GM18520 (cell line): Measurements from ENCODE around the gene ITPR3.
A peak's percentile ranks its signal among the peaks of the same experiment; 100 is the strongest.

ENCODE experiments used
- ATAC-seq: cut with Tn5 transposase; IDR thresholded peaks from one replicate; pipeline ENCODE4 v1.9.1; 2021; ENCODE audit not compliant: unreplicated experiment

Gene ITPR3

GRCh38 chr6:33711140-33712129, 90.3 kb downstream of the ITPR3 start, which contains the start of gene UQCC2:
TSS of gene UQCC2 (minus strand) at chr6:33711700. CDS start at chr6:33711686, 14 bp downstream.
- peak; percentile 76 for ATAC-seq

GRCh38 chr6:33712914-33713313, 91.8 kb downstream of the ITPR3 start:
- no peak for ATAC-seq

GRCh38 chr6:33713786-33714185, 92.7 kb downstream of the ITPR3 start:
- no peak for ATAC-seq

- ATAC-seq = no peak
Observed at GRCh38 chr6:33714385-33715040, 93.4 kb downstream of the ITPR3 start.

- ATAC-seq = no peak
Observed at GRCh38 chr6:33716379-33716778, 95.3 kb downstream of the ITPR3 start.

- no peak for ATAC-seq
Observed at GRCh38 chr6:33716890-33717632, 95.9 kb downstream of the ITPR3 start.

- no peak for ATAC-seq
Observed at GRCh38 chr6:33717934-33718455, 96.9 kb downstream of the ITPR3 start.

GRCh38 chr6:33718713-33719112, 97.6 kb downstream of the ITPR3 start:
- ATAC-seq = no peak

- ATAC-seq = no peak
Observed at GRCh38 chr6:33719326-33719987, 98.3 kb downstream of the ITPR3 start.

- no peak for ATAC-seq
Observed at GRCh38 chr6:33720998-33721397, 99.9 kb downstream of the ITPR3 start.

GRCh38 chr6:33721508-33721907, 100.4 kb downstream of the ITPR3 start:
- no peak for ATAC-seq

- no peak for ATAC-seq
Observed at GRCh38 chr6:33722103-33722623, 101.0 kb downstream of the ITPR3 start.

- ATAC-seq = no peak
Observed at GRCh38 chr6:33723371-33724085, 102.4 kb downstream of the ITPR3 start.

- ATAC-seq = no peak
Observed at GRCh38 chr6:33724102-33725023, 103.2 kb downstream of the ITPR3 start.

GRCh38 chr6:33725222-33725621, 104.1 kb downstream of the ITPR3 start:
- no peak for ATAC-seq

- no peak for ATAC-seq
Observed at GRCh38 chr6:33725891-33726673, 105.0 kb downstream of the ITPR3 start.

GRCh38 chr6:33726696-33727095, 105.6 kb downstream of the ITPR3 start:
- ATAC-seq = no peak

- ATAC-seq = no peak
Observed at GRCh38 chr6:33727126-33727525, 106.0 kb downstream of the ITPR3 start.
